ENCODE data around the gene FADS2. TPM values are rescaled to one million over a fixed set of nuclear protein-coding genes. Genes with fewer than 3 reads are reported as not detected.

Gene FADS2
- total RNA-seq, 1 experiment from 2014 or later = 1,097 TPM

DNA sequence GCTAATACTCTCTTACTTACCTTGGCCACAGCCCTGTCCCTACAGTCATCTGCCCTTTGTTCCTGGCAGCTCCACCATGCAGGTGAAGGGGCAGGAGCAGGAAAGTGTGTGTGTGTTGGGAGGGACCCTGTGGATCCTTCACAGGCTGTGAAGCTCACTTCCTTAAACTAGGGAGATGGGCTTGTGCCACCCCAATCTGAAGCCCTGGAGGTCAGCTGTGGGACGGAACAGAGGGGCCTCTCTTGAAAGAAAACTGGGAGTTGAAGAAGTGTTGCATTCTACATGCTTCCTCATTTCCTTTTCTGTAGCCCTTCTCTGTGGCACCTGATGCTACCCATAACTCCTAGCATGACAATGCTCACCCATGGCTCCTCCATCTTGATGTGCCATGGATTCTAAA, 23.0 kb upstream of the FADS2 start:
- Histone ChIP-seq H3K4me3 (ENCODE audit: low read depth, low read length, poor library complexity, severe bottlenecking) (no peak overlapping the region), H3K36me3 (ENCODE audit: insufficient read depth, low read length, poor library complexity, severe bottlenecking) (peaks cover 98% of the 10 kb centered on the region), H3K27me3 (replicated peaks; ENCODE audit: insufficient read depth, low read depth, low read length, poor library complexity) (no peaks in the 10 kb centered on the region), H3K27ac (ENCODE audit: low read depth, low read length, poor library complexity, severe bottlenecking) (peak overlapping the region; percentile 29), H3K4me1 (ENCODE audit: insufficient read depth, low read length, poor library complexity, severe bottlenecking) (no peaks in the 10 kb centered on the region), H3K9me3 (ENCODE audit: low read depth, low read length, poor library complexity, severe bottlenecking) (no peaks in the 10 kb centered on the region)
- no peak for TF ChIP-seq EZH2 (IDR thresholded peaks at IDR 0.05; ENCODE audit: borderline replicate concordance, low read depth, low read length, poor library complexity, severe bottlenecking)
- TF ChIP-seq, protein P1, sequence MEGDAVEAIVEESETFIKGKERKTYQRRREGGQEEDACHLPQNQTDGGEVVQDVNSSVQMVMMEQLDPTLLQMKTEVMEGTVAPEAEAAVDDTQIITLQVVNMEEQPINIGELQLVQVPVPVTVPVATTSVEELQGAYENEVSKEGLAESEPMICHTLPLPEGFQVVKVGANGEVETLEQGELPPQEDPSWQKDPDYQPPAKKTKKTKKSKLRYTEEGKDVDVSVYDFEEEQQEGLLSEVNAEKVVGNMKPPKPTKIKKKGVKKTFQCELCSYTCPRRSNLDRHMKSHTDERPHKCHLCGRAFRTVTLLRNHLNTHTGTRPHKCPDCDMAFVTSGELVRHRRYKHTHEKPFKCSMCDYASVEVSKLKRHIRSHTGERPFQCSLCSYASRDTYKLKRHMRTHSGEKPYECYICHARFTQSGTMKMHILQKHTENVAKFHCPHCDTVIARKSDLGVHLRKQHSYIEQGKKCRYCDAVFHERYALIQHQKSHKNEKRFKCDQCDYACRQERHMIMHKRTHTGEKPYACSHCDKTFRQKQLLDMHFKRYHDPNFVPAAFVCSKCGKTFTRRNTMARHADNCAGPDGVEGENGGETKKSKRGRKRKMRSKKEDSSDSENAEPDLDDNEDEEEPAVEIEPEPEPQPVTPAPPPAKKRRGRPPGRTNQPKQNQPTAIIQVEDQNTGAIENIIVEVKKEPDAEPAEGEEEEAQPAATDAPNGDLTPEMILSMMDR (conservative IDR thresholded peaks at IDR 0.05; ENCODE audit: low read depth, low read length) = no peak
- intact Hi-C loops (cut with micrococcal nuclease; ENCODE audit: unreplicated experiment) = no loop called here
- no peak for DNase-seq (ENCODE audit: low spot score)
- ChIA-PET CTCF (no interaction called here), POLR2A (ENCODE audit: low non-redundant PET) (interaction anchor here (0.6 kb wide), 1 partner anchor 87 kb away, joined by 5 read pairs; no protein-coding TSS in a partner anchor)
- BruUV-seq (replicated peaks) = no TSS peak

DNA sequence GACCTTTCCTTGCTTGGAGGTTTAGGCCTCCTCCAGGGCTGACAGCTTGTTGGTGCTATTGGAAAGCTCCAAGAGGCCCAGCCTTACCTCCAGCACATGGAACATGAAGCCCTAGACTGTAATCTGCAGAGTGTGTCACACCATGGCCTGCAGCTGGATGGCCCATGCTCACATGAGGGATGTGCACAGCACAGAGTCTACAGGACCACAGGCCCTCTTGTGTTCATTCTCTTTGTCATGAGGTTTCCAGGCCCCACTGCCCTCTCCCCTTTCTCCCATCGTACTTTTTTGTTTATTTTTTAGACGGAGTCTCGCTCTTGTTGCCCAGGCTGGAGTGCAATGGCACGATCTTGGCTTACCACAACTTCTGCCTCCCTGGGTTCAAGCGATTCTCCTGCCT, 21.3 kb upstream of the FADS2 start:
- Histone ChIP-seq H3K27ac (ENCODE audit: low read depth, low read length, poor library complexity, severe bottlenecking) (no peak overlapping the region), H3K27me3 (replicated peaks; ENCODE audit: insufficient read depth, low read depth, low read length, poor library complexity) (no peaks in the 10 kb centered on the region), H3K4me3 (ENCODE audit: low read depth, low read length, poor library complexity, severe bottlenecking) (no peak overlapping the region), H3K36me3 (ENCODE audit: insufficient read depth, low read length, poor library complexity, severe bottlenecking) (peaks cover 98% of the 10 kb centered on the region), H3K4me1 (ENCODE audit: insufficient read depth, low read length, poor library complexity, severe bottlenecking) (no peaks in the 10 kb centered on the region), H3K9me3 (ENCODE audit: low read depth, low read length, poor library complexity, severe bottlenecking) (no peaks in the 10 kb centered on the region)
- no peak for DNase-seq (ENCODE audit: low spot score)
- intact Hi-C loops (cut with micrococcal nuclease; ENCODE audit: unreplicated experiment) = no loop called here
- TF ChIP-seq, protein P1 (conservative IDR thresholded peaks at IDR 0.05; ENCODE audit: low read depth, low read length) = no peak
- TF ChIP-seq EZH2 (IDR thresholded peaks at IDR 0.05; ENCODE audit: borderline replicate concordance, low read depth, low read length, poor library complexity, severe bottlenecking) = no peak
- CTCF ChIA-PET = no interaction called here
- POLR2A ChIA-PET (ENCODE audit: low non-redundant PET) = no interaction called here
- BruUV-seq (replicated peaks) = no TSS peak

DNA sequence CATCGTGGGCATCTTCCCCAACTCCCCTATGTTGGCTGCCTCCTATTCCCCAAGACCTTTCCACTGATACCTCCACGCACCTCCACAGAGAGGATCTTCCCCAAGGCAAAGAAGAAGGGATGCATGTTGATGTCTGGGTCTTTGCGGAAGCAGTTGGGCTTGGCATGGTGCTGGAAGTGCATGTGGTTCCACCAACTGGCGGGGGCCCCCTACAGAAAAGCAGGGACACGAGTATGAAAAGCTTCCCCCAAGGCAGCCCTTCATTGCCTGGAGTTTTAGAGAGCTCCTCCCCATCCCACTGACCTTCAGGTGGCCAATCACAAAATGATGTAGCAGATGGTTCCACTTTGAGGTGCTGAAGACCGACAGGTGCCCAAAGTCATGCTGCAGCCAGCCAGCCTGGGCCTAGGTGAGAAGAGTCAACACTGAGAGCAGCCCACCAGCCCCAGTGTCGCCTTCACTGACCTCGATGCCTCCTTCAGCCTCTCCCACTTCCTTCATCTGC, 17.4 kb upstream of the FADS2 start:
- TF ChIP-seq EZH2 (IDR thresholded peaks at IDR 0.05; ENCODE audit: borderline replicate concordance, low read depth, low read length, poor library complexity, severe bottlenecking) = no peak
- TF ChIP-seq, protein P1 (conservative IDR thresholded peaks at IDR 0.05; ENCODE audit: low read depth, low read length) = no peak
- intact Hi-C loops (cut with micrococcal nuclease; ENCODE audit: unreplicated experiment) = no loop called here
- POLR2A ChIA-PET (ENCODE audit: low non-redundant PET) = no interaction called here
- Histone ChIP-seq H3K27me3 (replicated peaks; ENCODE audit: insufficient read depth, low read depth, low read length, poor library complexity) (no peaks in the 10 kb centered on the region), H3K4me1 (ENCODE audit: insufficient read depth, low read length, poor library complexity, severe bottlenecking) (peaks cover 19% of the 10 kb centered on the region), H3K27ac (ENCODE audit: low read depth, low read length, poor library complexity, severe bottlenecking) (no peak overlapping the region), H3K36me3 (ENCODE audit: insufficient read depth, low read length, poor library complexity, severe bottlenecking) (peaks cover 91% of the 10 kb centered on the region), H3K4me3 (ENCODE audit: low read depth, low read length, poor library complexity, severe bottlenecking) (no peak overlapping the region), H3K9me3 (ENCODE audit: low read depth, low read length, poor library complexity, severe bottlenecking) (no peaks in the 10 kb centered on the region)
- DNase-seq (ENCODE audit: low spot score) = no peak
- CTCF ChIA-PET = no interaction called here
- BruUV-seq (replicated peaks) = no TSS peak

Measured in A673 (cell line).